CD4-positive, alpha-beta T cell treated with Interleukin-12 subunit alpha and Interleukin-12 subunit beta, for 1 hour (primary cell): ENCODE data around the gene KIAA0232.
A peak's percentile ranks its signal among the peaks of the same experiment; 100 is the strongest.

ENCODE experiments used
- DNase-seq: peaks from one replicate; pipeline ENCODE4 v3.0.0-alpha.2; 2020

Gene KIAA0232

DNA sequence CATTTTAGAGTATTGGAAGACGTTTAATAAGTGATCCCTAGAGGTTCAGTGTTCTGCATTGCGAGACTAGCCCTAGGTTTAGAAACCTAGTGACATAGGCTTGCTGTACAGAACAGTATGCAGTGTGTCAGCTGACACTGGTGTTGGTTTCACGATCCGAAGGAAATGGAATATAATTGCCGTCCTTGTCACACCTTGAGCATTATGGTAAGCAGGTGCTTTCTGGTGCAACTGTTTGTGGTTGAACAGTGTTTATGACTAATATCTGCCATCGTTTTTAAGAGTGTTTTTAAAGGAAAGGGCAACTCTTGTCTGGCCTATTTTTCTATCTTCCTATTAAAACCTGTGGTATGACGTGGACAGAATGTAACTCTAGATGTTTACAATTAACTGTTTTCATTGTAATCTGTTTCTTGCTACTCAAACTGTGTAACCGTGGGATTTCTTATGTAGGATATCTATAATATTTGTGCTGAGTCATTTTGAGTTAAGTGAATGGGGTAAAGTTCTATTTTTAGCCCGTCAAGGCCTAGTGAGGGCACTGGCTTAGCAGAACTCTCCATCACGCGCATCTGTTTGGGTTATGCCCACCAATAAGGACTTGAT lies 73.3 kb downstream of the KIAA0232 start:
- peak; percentile 58 for DNase-seq

- DNase-seq, result no peak
Observed at GRCh38 chr4:6856391-6856790, 73.9 kb downstream of the KIAA0232 start.

DNA sequence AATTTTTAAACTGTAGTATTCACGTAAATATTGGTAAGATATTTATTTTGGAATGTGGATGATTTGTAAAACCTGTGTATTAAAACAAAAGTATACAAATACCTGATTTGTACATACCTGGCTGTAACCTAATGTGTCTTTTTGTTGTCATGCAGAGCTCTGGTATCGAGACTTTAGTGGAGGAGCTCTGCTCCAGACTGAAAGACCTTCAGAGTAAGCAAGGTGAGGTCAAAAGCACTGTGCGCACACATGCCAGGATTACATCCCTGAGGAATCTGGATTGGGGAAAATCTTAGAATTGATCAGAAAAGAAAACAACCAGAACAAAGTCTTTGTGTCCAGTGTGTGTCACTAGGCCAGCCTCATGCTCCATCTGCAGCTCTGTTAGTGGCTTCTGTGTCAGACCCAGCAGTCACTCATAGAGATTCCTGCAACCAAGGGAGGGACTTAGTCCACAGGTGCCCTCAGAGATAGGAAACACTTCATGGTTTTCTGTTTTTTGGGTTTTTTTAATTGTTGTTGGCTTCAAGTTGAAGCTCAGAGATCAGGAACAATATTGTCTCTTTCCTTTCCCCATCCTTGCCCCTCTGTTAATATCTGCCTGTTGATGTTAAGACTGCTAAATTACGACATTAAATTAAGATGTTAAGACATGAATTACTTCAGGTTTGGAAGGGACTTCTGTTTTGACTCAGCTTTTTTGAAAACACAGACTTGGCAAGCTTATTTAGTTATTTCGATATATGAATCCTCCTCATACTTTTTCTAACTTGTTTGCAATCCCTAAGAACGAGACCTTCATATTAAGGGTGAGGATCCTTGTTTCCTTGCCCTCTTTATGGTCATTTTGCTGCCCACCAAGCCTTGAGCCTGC lies 74.7 kb downstream of the KIAA0232 start:
- DNase-seq, result no peak

GRCh38 chr4:6858997-6859396 lies 76.5 kb downstream of the KIAA0232 start:
- DNase-seq, result no peak

DNA sequence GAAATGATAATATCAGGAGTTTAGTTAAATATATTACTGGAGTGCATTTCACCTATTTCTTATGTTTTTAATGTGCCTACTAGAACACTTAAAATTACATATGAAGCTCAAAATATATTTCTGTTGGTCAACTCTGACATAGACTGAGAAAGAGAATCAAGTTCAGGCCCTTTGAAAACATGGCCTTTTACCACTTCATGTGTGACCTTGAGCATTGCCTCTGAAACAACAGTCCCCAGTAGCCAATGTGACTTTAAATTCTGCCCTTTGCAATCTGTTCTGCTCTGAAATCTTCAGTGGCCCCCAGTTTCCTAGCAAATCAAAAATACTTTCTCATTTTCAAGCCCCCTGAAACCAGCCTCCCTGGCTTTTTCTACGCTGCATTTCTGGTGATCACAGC lies 77.0 kb downstream of the KIAA0232 start:
- no peak for DNase-seq

DNA sequence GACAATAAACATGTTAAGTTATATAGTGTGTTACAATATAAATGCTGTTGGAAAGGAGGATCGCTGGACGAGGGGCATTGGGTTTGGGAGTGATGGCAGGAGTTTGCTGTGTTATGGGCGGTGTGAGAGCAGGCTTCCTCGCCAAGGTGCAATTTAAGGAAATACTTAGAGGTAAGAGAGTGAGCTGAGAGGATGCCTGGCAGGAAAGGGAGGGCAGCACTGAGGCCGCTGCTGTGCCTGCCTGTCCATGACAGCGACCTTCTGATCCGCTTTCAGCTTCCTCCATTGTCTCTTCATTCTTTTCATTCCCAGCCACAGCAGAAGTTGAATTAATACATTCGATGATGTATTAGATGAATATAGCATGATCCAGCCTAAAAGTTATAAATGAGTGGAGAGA lies 85.9 kb downstream of the KIAA0232 start:
- DNase-seq, result no peak

GRCh38 chr4:6869944-6870343 lies 87.4 kb downstream of the KIAA0232 start:
- DNase-seq, result no peak

DNA sequence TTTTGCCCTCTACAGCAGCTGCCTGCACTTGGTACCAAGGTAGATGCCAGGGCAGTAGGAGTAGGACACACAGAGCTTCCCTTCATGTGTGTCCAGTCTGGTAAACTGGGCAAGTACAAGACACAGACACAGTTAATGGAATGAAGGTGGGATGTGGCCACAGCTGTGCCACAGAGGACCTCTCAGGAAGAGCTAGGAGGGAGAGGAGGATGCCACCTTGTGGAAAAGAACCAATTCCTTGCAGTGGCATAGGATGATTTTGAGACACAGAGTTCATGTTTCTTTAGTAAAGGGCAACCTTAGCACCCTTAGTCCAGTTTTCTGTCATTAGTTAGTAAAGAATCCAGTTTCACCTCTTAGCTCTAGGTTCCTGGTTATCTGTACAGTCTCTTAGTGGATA lies 90.8 kb downstream of the KIAA0232 start:
- no peak for DNase-seq

DNA sequence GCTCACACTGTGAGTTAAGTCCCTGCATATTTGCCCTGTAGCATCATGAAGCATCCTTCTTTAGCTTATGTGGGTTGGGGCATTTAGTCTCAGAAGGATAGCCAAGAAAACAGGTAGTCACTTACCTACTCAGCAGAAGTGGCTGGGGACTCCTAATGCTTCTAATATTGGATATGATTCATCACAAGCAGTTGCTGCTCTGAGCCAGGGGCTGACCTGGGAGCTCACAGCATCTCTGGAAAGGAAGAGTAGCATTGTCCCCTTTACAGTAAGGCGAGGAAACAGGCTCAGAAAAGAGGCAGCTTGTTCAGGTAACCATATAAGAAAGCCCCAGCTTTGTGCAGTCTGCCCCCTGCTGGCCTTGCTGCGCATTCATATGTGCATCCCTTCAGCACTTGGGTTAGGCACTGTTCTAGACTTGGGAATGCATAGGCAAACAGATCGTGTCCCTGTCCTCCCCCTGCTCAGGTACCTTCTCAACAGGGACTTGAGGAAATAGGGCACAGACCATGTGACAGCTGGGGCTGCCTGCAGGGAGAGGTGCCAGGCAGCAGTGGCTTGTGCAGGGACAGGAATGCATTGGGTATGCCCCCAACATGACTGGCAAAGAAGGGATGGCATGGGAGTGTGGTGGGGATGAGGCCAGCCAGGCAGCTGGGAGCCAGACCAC lies 91.4 kb downstream of the KIAA0232 start:
- peak; percentile 80 for DNase-seq

DNA sequence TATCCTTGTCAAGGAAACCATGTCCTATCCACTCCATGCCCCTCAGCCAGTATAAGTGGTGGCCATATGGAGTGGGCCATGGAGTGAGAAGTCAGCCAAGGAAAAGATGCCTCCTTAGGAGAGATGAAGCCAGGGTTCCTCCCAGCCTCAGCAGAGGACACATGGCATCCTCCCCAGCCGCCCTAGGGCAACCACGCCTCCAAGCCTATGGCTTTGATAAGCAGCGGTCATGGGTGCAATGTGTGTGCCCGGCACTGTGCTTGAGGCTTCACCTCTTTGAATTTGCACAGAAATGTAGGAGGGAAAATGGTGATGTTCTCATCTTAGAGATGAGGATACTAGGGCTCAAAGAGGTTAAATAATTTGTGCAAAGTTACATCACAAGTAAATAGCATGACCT lies 92.5 kb downstream of the KIAA0232 start:
- DNase-seq, result no peak

DNA sequence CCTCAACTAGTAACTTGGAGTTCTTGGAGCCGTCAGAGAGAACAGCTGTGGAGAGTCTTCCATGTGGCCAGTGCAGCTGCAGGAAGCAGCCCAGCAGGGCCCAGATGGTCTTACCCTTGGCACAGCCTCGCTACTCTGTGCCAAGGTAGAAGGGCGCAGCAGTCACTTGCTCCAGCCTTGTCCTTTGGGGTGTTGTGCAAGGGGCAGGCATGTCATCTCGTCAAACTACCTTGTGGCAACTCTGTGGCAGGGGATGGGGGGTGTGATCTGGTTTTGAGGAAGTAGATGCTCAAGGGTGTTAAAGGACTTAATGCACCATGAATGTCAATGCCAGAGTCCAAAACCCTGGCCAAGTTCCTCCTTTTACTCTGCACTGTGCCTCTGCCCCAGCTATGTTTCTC lies 92.9 kb downstream of the KIAA0232 start:
- peak; percentile 16 for DNase-seq

GRCh38 chr4:6876440-6876839 lies 93.9 kb downstream of the KIAA0232 start:
- DNase-seq, result no peak

GRCh38 chr4:6877067-6877466 lies 94.5 kb downstream of the KIAA0232 start:
- DNase-seq, result no peak

DNA sequence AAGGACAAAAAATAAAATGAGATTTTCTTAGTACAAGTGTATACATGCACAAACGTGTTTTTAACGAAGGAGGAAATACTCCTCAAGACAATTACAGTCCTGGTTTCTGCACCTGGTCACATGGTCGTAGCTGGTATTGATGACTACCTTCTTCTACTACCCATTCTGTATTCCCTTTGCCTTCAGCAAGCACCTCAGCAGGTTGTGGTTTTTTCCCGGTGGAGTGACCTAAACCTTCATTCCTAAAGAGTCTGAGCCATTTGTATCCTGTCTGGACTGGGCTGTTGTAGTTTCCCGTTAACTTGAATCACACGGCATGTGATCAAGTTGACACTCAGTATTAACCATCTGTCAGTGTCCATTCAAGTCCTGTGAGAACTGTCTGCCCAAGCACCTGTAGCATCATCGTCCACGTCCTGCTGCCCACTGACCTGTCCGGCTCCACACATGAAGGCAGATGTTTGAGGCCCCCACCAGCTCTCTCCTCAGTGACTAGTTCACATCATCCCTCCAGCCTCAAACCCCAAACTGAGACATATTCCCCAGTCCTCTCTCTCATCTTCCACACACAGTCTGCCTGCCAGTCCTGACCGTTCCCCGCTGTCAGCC lies 96.0 kb downstream of the KIAA0232 start:
- DNase-seq, result no peak

DNA sequence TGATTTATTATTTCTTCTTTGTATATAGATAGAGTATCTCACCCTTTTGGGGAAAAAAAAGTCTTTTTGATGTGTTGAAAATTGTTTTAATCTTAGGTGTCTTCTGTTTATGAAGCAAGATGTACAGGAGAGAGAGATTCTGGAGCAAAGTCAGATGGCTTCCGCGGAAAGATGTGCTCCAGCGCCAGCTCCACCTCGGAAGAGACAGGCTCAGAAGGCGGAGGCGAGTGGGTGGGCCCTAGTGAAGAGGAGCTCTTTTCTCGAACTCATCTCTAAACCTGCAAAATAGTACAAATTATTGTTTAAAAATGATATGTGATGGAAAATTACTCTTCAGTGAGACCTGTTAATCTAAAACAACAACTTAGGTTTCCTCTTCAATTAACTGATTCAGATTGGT lies 98.2 kb downstream of the KIAA0232 start:
- DNase-seq, result no peak

GRCh38 chr4:6881908-6882307 lies 99.4 kb downstream of the KIAA0232 start:
- DNase-seq, result no peak

DNA sequence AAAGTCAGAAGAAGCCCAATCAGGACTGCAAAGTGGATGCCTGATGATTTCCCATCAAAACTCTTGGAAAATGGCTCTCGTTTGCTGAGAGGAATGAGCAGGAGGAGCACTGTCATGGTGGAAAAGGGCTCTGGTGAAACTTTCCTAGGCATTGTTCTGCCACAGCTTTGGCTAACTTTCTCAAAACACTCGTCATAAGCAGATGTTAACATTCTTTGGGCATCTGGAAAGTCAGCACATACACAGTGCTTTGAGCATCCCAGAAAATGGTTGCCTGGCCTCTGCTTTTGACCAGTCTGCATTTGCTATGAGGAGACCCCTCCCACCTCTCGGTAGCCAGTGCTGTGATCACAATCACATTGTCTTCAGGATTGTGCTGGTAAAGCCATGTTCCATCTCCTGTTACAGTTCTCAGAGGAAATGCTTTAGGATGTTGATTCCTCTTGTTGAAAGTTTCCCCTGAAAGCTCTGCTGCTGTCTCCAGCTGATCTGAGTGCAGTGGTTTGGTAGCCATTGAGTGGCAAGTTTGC lies 101.9 kb downstream of the KIAA0232 start:
- DNase-seq, result no peak

DNA sequence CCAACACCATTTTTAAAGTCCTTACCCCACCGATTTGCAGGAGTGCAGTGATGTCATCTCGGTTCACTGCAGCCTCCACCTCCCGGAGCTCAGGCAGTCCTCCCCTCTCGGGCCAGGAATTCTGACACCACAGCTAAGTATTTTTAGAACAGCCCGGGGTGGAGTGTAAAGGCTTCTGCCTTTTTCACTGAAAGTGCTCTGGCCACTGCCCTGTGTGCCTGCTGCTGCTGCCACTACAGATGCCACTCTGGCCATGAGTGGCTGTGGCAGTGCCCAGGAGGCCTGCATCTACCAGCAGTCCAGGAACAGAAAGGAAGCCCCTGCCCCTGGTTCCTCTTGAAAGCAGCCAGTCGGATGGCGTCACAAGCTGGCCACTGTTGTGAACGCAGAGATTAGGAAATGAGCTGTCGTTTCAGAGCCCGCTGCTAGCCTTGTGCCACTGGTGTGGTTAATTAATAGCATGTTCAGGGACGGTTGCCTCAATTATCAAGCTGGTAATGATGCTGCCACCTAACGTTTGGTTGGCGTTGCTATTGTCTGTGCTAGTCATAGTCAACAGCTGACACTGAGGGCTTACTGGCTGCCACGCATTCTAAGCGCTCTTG lies 103.5 kb downstream of the KIAA0232 start:
- DNase-seq, result peak; percentile 32

DNA sequence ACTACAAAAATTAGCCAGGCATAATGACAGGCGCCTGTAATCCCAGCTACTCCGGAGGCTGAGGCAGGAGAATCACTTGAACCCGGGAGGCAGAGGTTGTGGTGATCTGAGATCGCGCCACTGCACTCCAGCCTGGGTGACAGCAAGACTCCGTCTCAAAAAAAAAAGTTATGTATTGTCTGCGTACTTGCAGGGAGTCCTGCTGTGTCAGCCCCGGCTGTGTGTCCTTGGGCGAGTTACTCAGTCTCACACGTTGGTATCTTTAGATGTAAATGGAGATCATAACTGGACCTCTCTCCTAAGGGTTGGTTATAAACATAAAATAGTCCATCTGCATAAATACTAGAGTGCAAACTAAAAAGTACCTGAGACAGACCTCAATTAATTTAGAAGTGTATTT lies 104.4 kb downstream of the KIAA0232 start:
- DNase-seq, result no peak

DNA sequence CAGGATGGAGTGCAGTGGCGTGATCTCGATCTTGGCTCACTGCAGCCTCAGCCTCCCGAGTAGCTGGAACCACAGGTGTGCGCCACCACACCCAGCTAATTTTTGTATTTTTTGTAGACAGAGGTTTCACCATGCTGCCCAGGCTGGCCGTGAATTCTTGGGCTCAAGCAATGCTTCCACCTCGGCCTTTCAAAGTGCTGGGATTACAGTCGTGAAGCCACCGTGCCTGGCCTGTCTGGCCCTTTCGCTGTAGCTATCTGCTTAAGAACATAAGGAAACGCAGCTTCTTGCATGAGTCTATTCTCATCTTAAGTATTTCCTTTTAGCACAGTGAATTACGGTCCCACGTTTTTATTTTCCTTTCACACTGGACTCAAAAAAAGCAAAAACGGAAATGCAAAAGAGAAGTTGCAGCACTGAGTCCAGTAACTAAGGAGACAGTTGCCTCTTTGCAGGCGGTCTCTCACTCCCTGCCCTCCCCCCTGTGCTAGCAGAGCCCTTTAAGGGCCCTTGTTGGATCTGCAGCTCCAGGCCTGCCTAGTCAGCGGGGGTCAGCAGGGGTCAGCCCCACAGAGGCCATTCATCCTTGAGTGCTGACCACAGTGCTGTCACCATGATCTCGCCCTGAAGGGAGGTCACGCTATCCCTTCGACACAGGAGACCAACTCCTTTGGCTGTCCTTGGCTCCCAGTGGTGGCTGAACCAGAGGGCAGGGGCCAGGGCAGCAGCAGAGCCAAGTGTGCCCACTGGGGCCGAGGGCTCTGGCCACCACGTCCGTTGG lies 105.3 kb downstream of the KIAA0232 start:
- no peak for DNase-seq

DNA sequence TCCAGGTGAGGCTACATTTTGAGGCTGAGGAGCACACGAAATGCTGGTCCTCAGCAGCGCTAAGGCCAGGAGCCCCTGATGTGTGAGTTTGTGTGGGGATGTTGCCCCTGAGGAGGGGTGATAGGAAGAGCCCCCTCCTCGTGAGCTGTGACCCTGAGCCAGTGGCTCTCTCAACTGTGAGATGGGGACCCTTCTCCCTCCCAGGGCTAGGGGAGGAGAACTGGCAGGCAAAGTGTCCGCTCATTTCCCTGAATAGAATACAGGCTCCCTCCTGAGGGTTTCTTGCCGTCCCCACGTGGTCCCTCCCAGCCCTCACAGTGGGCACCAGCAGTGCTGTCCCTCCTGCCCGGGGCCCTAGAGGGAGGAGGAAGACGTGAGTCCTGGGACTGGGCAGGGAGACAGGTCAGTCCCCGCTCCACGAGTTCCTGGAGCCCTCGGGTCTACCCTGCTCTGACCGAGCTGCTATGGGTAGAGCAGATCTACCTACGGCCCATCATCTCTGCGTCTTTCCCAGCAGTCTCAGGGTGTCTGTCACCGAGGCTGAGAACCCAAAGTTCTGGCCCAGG lies 106.1 kb downstream of the KIAA0232 start:
- DNase-seq, result no peak
